ENCODE results near the gene RGS16. TPM values are rescaled to one million over a fixed set of nuclear protein-coding genes. Genes with fewer than 3 reads are reported as not detected.

Gene RGS16
- total RNA-seq, 1 donor from 2014 or later, result 2.3 TPM

- DNase-seq (ENCODE audit: low read depth), result no peak
- Histone ChIP-seq H3K4me3 (ENCODE audit: low read depth, low read length) (no peak overlapping the region), H3K27me3 (ENCODE audit: control insufficient read depth, insufficient read depth, low read length) (no peaks in the 10 kb centered on the region), H3K36me3 (ENCODE audit: control insufficient read depth, insufficient read depth, low read length) (no peaks in the 10 kb centered on the region)
- TF ChIP-seq, protein P1, sequence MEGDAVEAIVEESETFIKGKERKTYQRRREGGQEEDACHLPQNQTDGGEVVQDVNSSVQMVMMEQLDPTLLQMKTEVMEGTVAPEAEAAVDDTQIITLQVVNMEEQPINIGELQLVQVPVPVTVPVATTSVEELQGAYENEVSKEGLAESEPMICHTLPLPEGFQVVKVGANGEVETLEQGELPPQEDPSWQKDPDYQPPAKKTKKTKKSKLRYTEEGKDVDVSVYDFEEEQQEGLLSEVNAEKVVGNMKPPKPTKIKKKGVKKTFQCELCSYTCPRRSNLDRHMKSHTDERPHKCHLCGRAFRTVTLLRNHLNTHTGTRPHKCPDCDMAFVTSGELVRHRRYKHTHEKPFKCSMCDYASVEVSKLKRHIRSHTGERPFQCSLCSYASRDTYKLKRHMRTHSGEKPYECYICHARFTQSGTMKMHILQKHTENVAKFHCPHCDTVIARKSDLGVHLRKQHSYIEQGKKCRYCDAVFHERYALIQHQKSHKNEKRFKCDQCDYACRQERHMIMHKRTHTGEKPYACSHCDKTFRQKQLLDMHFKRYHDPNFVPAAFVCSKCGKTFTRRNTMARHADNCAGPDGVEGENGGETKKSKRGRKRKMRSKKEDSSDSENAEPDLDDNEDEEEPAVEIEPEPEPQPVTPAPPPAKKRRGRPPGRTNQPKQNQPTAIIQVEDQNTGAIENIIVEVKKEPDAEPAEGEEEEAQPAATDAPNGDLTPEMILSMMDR (IDR thresholded peaks at IDR 0.05; ENCODE audit: insufficient read depth, low read length, poor library complexity, severe bottlenecking), result no peak
These were observed 35.1 kb upstream of the RGS16 start for GRCh38 chr1:182639330-182639729.

DNA sequence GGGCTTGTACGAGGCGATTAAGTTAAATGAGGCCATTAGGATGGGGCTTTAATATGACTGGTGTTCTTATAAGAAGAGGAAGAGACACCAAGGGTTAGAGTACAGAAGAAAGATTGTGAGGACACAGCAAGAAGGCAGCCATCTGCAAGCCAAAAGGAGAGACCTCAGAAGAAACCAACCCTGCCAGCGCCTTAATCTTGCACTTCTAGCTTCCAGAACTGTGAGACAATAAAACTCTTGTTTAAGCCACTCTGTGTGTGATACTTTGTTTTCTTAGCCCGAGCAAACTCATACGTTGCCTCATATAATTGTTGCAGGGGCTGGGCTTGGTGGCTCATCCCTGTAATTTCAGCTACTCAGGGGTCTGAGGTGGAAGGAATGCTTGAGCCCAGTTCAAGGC is 33.6 kb upstream of the RGS16 start:
- no peak for DNase-seq (ENCODE audit: low read depth)
- Histone ChIP-seq H3K36me3 (ENCODE audit: control insufficient read depth, insufficient read depth, low read length) (no peaks in the 10 kb centered on the region), H3K4me3 (ENCODE audit: low read depth, low read length) (no peak overlapping the region), H3K27me3 (ENCODE audit: control insufficient read depth, insufficient read depth, low read length) (no peaks in the 10 kb centered on the region)
- TF ChIP-seq, protein P1 (IDR thresholded peaks at IDR 0.05; ENCODE audit: insufficient read depth, low read length, poor library complexity, severe bottlenecking), result no peak

GRCh38 chr1:182635871-182636270 is 31.7 kb upstream of the RGS16 start:
- H3K36me3 ChIP-seq (ENCODE audit: control insufficient read depth, insufficient read depth, low read length), result no peaks in the 10 kb centered on the region
- TF ChIP-seq, protein P1 (IDR thresholded peaks at IDR 0.05; ENCODE audit: insufficient read depth, low read length, poor library complexity, severe bottlenecking), result no peak
- H3K4me3 ChIP-seq (ENCODE audit: low read depth, low read length), result no peak overlapping the region
- no peaks in the 10 kb centered on the region for H3K27me3 ChIP-seq (ENCODE audit: control insufficient read depth, insufficient read depth, low read length)
- DNase-seq (ENCODE audit: low read depth), result no peak

GRCh38 chr1:182634306-182635072 is 30.3 kb upstream of the RGS16 start:
- TF ChIP-seq, protein P1 (IDR thresholded peaks at IDR 0.05; ENCODE audit: insufficient read depth, low read length, poor library complexity, severe bottlenecking), result no peak
- Histone ChIP-seq H3K36me3 (ENCODE audit: control insufficient read depth, insufficient read depth, low read length) (no peaks in the 10 kb centered on the region), H3K27me3 (ENCODE audit: control insufficient read depth, insufficient read depth, low read length) (no peaks in the 10 kb centered on the region), H3K4me3 (ENCODE audit: low read depth, low read length) (no peak overlapping the region)
- no peak for DNase-seq (ENCODE audit: low read depth)

DNA sequence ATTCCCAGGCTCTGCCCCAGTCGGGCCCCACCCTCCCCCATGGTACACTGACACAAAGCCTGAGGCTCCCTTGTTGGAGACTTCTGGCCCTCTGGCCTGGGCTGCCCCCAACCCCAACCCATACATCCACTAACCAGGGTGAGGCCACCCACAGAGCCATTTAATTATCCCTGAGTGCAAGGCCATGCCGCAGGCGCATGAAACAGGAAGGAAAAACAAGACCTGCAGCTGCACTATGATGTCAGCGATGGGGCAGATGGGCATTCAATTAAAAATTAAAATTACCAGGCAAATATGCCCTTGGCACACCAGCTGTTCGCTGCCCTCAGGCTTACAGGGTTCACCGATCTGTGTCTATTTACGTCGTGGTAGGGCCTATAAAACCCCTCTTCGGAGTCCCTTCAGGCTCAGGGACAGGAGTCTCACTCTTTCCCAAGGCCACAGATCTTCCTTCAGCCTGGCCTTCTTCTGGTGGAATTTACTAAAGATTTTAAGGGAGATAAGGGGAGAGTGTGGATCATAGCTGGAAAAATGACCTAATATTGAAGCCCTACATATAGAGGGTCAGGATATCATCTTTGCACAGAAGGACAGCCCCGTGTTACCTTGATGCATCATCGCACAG is 29.6 kb upstream of the RGS16 start:
- TF ChIP-seq, protein P1 (IDR thresholded peaks at IDR 0.05; ENCODE audit: insufficient read depth, low read length, poor library complexity, severe bottlenecking), result no peak
- DNase-seq (ENCODE audit: low read depth), result no peak
- Histone ChIP-seq H3K27me3 (ENCODE audit: control insufficient read depth, insufficient read depth, low read length) (no peaks in the 10 kb centered on the region), H3K36me3 (ENCODE audit: control insufficient read depth, insufficient read depth, low read length) (no peaks in the 10 kb centered on the region), H3K4me3 (ENCODE audit: low read depth, low read length) (no peak overlapping the region)
